Islet of Langerhans (tissue), 1 donor: ENCODE data around the gene ARHGAP6.
"Not testable (repeated sequence)": the region's sequence is repeated elsewhere in the genome, so short reads cannot be mapped to it uniquely, and the experiment has no call there.

ENCODE experiments used
- FAIRE-seq: peaks from one replicate; lab custom pipeline; 2011; peaks lifted over from hg19 to GRCh38; lab: Jason Lieb, UNC

The ARHGAP6 gene

DNA sequence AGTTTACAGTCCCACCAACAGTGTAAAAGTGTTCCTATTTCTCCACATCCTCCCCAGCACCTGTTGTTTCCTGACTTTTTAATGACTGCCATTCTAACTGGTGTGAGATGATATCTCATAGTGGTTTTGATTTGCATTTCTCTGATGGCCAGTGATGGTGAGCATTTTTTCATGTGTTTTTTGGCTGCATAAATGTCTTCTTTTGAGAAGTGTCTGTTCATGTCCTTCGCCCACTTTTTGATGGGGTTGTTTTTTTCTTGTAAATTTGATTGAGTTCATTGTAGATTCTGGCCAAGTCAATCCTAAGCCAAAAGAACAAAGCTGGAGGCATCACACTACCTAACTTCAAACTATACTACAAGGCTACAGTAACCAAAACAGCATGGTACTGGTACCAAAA, 146.5 kb downstream of the ARHGAP6 start:
- FAIRE-seq = not testable (repeated sequence)

DNA sequence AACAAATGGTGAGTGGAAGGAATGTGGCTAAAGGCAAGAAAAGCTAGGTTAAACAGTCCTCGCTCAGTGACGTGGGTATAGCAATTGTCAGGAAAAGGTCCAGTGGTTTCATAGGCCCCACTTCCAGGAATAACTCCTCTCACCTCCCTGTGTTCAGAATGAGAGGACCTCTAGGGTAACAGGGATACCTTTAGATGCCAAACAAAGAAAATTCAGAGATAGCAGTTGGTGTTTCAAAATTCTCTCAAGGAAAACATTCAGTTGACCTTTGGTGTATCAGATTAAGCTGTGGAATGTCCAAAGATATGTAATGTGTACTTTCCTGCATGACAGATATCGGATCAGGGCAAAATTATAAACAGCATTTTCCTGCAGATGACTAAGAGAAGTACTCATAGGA, 155.9 kb downstream of the ARHGAP6 start:
- no peak for FAIRE-seq

DNA sequence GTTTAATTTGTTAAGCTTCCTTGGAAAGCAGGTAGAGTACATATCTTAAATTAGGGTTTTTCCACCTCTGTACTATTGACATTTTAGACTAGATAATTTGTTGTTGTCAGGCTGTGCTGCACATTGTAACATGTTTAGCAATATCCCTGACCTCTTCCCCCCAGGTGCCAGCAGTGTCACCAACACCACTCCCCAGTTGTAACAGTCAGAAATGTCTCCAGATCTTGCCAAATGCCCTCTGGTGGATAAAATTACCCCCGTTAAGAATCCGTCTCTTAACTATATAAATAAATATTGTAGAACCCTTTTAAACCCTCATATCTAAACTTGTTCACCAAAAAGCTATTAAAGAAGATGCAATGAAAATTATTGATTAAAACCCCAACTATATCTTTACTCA, 161.5 kb downstream of the ARHGAP6 start:
- FAIRE-seq = no peak

DNA sequence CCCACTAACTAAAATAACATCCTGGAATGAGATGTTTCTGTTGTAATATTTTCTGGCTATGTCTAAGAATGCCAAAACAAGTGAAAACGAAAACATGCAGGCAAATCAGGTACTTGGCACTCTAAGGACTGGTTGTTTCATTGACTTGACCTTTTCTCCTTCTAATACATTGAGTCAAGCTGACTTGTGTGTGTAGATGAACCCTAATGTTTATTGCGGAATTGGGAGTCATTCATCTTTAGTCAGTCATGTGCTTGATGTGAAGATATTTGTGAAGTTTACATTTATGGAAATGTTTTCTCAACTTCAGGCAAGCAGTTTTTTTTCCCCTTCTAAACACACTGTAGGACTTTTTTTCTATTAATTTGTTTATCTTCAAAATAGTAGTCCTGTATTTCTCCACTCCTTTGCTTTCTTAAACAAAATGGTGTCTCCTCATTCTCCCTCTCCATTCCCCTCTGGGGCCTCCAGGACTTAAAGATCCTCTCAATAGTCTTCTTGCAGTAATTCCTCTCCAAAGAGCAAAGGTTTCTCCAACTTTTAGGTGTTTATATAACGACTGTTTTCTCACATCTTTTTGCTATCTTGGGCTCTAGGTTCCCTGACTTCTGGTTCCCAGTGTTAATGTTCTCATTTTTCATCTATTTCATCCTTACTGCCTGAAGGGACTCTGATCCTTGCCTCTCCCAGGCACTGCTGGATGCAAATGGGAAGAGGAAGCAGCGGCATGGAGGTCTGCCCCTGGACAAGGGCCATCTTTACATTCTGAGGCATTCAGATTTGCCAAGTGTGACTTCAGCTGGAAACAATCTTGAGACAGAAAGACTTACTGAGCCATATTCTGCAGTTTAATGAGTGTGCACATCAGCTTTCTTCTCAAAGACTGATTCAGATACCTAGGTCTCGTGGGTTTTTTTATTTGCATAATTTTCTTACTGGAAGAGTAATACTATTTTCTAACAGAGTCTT, 166.4 kb downstream of the ARHGAP6 start:
- no peak for FAIRE-seq

DNA sequence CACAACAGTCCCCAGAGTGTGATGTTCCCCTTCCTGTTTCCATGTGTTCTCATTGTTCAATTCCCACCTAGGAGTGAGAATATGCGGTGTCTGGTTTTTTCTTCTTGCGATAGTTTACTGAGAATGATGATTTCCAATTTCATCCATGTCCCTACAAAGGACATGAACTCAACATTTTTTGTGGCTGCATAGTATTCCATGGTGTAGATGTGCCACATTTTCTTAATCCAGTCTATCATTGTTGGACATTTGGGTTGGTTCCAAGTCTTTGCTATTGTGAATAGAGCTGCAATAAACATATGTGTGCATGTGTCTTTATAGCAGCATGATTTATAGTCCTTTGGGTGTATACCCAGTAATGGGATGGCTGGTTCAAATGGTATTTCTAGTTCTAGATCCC, 174.3 kb downstream of the ARHGAP6 start:
- not testable (repeated sequence) for FAIRE-seq

DNA sequence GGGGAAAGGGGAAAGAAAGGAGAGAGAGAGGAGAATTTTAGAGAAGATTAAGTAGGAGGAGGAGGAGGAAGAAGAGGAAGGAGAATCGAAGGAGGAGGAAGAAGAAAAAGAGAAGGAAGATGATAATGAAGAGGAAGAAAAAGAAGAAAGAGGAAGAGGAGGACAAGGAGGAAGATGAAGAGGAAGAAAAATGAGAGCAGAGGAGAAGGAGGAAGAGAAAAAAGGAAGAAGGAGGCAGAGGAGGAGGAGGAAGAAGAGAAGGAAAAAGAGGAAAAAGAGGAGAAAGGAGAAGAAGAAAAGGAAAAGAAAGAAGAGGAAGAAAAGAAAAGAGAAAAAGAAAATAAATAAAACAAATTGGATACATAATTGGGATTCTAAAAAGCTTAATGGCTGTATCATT, 181.4 kb downstream of the ARHGAP6 start:
- FAIRE-seq = no peak

DNA sequence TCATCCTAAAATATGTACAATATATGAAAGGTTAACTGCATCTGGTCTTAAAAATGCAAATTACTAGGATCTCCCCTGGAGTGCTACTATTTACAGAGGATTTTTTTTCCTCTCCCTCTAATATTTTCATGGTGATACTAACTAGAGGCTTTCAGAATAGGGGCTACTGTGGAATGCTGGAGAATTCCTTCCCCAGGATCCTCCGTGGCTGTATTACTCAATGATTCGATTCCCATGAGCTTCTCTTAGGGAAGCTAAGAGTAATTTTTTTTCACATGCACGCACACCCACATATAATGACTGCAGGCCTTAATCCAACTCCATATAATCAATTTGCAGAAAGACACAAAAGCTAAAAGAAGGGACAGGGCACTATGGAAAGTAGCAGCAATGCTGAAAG, 184.7 kb downstream of the ARHGAP6 start:
- FAIRE-seq = no peak

DNA sequence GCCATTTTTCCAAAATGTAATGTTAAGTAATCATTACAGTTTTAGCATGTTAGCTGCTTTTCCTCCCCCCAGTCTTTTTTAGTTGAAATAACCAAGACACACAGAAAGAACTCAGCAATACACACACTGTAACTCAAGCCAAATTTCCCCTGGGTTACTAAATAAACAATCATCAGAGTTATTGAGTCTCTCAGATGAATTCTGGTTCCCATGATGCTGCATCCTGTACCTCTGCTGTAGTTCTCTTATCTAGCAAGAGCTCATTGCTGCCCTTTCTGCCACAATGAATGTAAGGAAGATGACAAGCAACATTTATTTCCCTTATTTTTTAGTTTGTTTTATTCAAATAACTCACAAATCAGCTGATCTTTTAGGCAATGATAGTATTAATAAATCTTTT, 185.1 kb downstream of the ARHGAP6 start:
- peak; percentile 51 for FAIRE-seq

DNA sequence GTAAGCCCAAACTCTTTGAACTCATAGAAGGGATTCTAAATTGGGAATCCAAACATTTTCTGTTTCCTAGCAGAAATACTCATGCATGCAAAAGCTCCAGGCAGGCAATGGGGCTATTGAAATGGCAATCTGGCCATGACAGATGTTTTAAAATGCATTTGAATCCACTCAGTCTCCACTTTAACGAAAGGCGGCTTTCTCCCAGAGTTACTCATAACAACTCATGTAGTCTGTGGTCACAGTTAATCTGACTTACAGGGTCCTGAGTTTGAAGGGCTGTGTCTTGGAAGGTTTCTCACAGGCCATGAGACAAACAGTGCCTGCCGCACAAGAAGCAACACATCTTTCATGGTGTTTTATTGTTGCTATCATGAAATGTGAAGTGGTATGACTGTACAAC, 186.8 kb downstream of the ARHGAP6 start:
- no peak for FAIRE-seq

DNA sequence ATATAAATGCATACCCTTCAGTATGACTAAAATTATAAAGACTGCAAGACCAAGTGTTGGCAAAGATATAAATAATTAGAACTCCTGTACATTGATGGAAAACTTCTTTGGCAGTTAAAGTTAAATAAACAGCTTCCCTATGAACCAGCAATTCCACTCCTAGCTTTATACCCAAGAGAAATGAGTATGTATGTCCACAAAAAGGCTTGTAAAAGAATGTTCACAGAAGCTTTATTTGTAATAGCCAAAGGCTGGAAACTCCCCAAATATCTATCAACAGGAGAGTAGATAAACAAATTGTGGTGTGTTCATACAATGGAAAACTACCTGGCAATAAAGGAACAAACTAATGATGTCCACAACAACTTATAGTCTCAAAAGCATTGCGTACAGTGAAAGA, 187.7 kb downstream of the ARHGAP6 start:
- peak; percentile 33 for FAIRE-seq

DNA sequence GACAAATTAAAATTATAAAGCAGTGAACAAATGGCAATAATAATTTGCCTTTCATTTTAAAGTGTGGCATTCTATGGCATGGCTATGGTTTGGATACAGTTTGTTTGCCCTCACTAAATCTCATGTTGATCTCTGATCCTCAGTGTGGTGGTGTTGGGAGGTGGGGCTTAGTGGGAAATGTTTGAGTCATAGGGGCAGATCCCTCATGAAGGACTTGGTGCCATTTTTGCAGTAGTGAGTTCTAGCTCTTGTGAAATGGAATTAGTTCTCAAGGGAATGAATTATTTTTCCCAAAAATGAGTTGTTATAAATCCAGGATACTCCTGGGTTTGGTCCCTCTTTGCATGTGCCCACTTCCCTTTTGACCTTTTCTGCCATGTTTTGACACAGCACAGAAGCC, 191.1 kb downstream of the ARHGAP6 start:
- FAIRE-seq = no peak

DNA sequence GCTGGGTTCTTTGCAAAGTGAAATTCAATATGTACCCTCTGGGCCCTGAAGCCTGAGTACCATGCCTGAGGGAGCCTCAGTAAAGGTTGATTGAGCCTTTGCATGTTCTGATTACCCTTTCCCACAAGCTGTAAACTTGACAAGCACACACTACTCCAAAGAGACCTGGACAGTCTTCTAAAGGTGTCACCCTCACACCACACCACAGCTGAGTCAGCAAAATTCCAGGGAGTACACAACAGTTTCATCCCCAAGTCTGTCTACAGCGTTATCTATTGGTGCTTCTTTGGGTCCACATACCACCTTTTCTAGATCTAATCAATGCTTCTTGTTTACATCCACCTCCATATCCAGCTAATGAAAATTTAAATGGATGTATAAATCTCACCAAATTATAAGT, 191.7 kb downstream of the ARHGAP6 start:
- no peak for FAIRE-seq

DNA sequence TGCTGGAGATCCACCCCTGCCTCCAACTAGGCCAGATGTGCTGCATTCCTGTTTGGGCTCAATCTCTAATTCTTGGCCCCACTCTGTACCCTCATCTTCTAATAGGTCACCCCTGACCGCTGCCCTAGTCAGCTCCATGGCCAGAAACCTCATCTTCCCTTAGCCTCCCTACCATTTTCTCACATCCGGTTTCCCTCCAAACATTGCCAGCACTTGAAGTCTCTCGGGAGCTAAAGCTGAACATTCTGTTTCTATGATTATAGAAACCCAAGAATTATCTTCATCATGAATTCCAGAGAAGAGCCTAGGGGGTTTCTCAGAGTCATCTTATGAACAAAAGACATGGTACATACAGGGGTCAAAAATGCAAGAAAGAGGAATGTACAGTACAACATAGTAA, 192.8 kb downstream of the ARHGAP6 start:
- FAIRE-seq = no peak

DNA sequence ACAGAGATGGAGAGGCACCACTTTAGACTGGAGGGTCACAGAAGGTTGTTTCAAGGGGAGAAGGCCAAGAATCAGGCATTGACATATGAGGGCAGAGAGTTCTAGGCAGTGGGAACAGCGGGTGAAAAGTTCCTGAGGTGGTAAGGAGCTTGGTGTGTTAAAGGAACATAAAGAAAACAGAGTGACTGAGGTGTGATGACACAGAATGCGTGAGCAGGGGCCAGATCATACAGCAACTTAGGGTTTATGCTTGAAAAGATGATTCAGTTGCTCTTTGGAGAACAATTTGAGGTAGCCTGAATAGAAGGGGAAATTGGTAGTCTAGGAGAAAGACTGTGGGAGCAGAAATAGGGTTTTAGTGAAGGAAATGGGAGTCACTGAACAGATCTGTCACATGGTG, 193.3 kb downstream of the ARHGAP6 start:
- FAIRE-seq = no peak

DNA sequence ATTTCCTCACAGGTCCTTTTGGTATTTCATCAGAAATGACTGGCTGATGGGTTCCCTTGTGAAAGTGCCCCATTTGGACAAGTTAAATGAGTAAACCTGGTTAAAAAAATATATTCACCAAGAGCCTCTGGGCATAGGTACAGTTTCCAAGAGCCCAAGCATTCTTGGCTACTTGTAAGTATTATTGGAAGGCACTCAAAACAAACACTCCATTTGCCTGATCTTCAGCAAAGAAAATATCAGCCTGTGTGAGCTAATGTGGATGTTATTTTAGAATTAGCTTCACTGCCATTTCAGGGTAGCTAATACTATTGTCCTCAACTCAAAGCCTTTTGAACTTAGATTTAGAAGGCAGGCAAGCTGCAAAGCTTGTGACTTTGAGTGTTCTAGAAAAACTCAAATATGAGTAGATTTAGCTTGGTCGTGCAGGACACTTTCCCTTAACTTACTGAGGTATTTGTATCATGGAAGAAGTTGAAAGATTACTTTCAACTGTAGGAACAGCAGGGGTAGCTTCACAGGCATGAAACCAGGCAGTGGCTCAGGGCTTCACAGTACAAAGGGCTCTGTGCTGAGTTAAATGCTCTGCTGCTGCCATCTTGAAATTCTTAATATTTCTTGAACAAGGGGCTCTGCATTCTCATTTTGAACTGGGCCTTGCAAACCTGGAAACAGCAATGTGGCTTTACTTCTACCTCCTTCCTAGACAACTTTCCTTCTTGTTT, 195.3 kb downstream of the ARHGAP6 start:
- no peak for FAIRE-seq

DNA sequence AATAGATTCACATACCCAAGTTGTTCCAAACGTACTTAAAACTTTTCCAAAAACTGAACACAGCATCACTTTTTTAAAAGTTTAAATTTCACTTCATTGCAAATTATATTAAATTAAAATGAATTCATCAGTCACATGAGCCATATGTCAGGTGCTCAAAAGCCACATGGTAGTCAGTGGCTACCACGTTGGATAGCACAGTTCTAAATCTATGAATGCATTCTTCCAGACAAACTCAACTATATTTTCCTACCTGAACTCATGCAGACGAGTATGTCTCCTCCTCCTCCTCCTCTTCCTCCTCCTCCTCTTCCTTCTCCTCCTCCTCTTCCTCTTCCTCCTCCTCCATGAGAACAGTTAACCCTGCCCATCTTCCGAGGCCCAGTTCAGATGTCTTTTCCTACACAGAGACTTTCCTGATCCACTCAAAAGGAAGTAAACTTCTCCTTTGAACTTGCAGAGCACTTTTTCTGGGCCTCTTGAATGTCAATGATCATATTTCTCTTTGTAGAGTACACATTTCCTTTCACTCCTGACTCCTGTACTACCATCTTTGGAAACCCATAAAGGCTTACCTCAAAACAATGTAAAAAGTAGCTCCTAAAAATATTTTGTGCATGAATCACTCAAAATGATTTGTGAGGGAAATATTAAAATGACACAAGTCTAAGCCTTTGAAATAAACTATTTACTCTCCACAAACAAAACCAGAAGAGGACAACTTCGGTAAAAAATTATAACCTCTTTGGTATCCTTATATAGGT, 199.9 kb downstream of the ARHGAP6 start:
- FAIRE-seq = no peak

DNA sequence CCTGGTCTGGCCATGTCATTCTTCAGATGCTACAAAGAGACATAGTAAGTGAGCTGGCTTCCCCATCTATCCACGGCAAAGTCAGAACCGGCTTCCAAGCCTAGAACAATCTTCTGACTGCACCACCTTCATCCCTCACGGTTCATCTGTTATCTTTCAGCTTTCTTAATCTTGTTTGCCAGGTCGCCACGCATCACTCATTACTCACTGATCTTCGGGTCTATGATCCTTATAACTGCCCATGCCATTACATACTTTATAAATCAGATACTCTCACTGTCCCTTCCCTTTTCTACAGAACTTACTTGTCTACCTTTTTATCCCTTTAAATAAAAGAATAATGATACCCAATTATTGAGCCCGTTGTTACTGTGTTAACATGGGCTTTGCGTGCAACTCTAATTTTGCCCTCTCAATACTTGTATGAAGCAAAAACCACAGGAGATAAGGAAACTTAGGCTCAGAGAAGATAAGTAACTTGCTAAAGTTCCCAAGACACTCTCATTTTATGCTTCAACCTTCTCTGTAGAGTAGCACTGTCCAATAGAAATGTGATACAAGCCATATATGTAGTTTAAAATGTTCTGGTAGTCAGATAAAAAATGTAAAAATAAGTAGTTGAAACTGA, 200.8 kb downstream of the ARHGAP6 start:
- no peak for FAIRE-seq

DNA sequence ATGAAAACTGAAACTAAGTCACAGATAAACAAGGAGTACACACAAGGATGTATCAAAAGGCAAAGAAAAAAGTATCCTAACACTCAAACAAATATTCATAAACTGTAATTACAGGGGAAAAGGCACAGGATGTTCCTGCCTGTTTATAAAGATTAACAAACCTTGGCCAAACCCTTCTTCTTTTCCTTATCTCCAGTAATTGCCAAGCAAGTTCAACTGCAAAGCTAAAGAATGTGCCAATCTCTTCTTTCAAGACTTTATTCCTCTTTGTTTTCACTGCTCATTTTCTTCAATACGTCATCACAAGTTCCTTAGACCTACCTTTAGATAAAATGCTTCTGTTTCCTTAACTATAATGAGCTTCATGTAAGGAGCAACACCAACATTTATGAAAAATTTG, 201.3 kb downstream of the ARHGAP6 start:
- no peak for FAIRE-seq

DNA sequence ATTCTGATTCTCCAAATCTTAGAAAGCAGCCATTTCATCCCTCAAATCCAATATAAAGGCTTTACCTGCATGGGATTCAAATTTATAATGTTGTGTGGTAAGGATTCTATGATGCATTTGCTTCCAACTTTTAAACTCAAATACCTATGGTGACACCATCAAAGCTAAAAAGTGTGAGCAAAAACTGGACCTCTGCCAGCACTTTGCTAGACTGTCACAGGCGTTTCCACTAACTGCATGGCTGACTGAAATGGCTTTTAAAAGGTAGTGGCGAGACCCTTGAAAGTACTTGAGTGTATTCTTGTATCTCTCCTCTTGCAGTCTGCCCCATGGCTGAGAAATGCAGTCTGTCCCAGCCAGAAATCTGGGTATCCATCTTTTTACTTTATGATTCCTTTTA, 203.1 kb downstream of the ARHGAP6 start:
- no peak for FAIRE-seq

DNA sequence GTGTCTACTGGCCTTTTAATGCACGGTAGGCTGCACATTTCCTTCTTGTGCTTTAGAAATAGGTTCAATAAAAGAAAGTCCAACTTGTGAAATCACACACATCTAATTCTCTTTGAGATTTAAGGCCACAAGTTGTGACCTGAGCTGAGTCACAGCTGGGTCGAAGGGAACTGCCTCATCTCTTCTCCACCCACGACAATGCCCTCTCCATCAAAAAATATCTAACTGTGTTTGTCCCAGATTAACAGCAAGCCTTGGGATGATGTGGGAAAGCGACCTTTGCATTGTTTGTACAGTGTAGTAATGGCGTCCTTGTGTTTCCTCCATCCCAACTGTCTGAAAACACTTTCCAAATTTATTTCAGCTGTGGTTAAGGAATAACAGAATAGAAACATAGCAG, 203.6 kb downstream of the ARHGAP6 start:
- no peak for FAIRE-seq

DNA sequence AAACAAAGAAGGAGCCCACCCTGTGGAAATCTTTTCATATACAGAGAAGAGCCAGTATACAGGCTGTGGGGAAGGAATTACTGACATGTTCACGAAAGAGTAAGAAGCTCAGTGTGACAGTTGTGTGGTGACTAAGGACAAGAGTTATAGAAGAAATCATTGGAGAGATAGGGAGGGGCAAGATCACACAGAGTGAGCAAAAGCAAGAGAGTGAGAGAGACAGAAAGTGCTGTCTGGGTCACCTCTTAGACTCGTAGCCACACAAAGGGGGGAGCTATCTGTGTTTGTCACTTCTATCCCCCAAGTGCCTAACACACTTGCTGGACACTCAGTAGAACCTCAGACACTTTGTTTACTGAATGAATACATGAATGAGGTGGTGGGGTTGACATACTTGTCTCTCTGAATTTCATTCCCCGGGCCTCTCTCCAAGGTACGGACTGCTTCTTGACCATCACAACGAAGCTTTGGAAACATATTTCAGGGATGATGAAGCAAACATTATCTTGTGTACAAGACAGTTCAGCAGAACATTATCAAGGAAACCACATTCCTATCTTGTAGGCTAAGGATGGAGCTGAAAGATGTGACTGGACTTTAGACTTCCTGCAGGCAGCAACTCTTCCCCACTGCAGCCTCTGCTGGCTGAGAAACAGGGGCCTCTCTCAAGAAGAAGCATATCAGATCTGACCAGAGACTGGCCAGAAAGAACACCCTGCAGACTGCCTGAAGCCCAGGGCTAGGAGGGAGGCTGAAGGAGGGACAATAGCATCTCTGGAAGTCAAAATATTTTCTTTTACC, 204.3 kb downstream of the ARHGAP6 start:
- FAIRE-seq = no peak

DNA sequence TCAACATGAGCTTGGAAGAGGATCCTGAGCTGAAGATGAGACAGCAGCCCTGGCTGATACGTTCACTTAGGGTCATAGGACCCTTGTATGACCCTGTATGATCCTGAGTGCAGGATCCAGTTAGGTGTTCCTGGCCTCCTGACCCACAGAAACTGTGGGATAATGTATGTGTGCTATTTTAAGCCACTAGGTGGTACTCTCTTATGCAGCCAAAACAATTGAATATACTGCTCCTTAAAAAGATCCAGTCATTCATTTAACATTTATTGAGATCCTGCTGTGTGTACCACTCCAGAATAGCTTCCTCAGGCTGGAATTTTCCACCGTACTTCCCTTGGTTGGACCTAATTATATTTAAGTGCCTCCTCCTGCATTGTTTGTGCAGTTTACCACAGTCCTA, 205.4 kb downstream of the ARHGAP6 start:
- FAIRE-seq = no peak
